GM12874 (cell line): ENCODE results near the gene KDR.

Source experiments
- CTCF ChIP-seq: IDR thresholded peaks from 2 replicates; pipeline ENCODE4 v1.5.1; 2011; ENCODE audit warnings: low read depth, mild to moderate bottlenecking, control low read depth, low read length, moderate library complexity; ENCODE audit not compliant: insufficient read depth

KDR gene

GRCh38 chr4:55078987-55079386 is 46.4 kb downstream of the KDR start:
- no peak for TF ChIP-seq CTCF

GRCh38 chr4:55077577-55077976 is 47.8 kb downstream of the KDR start:
- TF ChIP-seq CTCF, result no peak

GRCh38 chr4:55075823-55076716 is 49.3 kb downstream of the KDR start:
- TF ChIP-seq CTCF, result no peak

GRCh38 chr4:55075376-55075775 is 50.0 kb downstream of the KDR start:
- no peak for TF ChIP-seq CTCF

- no peak for TF ChIP-seq CTCF
Observed at GRCh38 chr4:55074386-55074785, 51.0 kb downstream of the KDR start.

GRCh38 chr4:55071951-55072350 is 53.4 kb downstream of the KDR start:
- no peak for TF ChIP-seq CTCF

- TF ChIP-seq CTCF, result no peak
Observed at GRCh38 chr4:55069248-55069647, 56.1 kb downstream of the KDR start.
